ENCODE results near the gene IGFBP1. TPM values are rescaled to one million over a fixed set of nuclear protein-coding genes. Genes with fewer than 3 reads are reported as not detected.

Gene IGFBP1
- total RNA-seq, 4 donors from 2014 or later = not detected

DNA sequence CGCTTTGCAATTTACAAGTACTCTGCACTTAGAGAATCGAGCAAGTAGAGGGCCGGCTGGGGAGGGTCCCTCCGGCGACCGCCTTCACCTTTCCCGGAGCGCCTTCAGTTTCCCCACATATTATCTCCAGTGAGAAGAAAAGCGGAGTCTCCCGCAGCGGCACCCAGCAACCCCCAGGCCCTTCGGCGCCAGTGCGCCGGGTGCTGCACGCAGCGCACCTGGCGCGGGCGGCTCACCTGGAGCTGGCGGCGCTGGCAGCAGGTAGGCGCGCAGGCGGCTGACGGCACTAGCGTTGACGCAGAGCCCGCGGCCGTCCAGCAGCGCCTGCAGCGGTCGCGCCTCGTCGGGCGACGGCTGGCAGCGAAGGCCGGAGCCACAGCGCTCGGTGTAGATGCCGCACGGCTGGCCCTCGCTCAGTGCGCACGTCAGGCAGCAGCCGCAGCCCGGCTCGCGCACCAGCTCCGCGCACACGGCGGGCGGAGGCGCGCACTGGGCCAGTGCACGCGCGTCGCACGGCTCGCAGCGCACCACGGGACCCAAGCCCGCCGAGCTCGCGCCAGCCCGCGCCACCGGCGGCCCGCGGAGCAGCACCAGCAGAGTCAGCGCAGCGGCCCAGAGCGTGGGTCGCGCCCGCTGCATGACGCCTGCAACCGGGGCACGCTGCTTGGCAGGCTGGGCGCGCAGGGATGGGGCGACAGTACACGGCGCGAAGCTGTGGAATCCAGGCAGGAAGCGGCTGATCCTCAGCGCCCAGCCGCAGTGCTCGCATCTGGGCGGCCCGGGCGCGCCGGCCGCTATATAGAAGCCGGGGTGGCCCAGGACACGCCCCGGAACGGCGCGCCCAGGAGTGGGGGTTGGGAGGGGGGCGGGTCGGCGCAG lies 32.5 kb downstream of the IGFBP1 start, which contains the start of gene IGFBP3:
IGFBP3 (minus strand) TSS at position 771 of the 879 bp plus-strand sequence; CDS start at position 639, 132 bp downstream.
- intact Hi-C loops (cut with DNase I) = loop anchor here (5.0 kb wide), 2 partner anchors 1167 to 1257 kb away; no protein-coding TSS in a partner anchor
- Histone ChIP-seq H3K27me3 (no peaks in the 10 kb centered on the region), H3K27ac (peak within 1 kb of the TSS in 1 of 3 donors; percentile 18), H3K4me1 (peaks cover 14 to 39% of the 10 kb centered on the region in 2 donors), H3K36me3 (no peaks in the 10 kb centered on the region), H3K4me3 (replicated peaks in 1 of 3) (peak within 1 kb of the TSS in 2 of 3 donors; percentile 4 to 27), H3K9me3 (no peaks in the 10 kb centered on the region)
- DNase-seq = peak; percentile 63 to 68
- TF ChIP-seq, protein P1, sequence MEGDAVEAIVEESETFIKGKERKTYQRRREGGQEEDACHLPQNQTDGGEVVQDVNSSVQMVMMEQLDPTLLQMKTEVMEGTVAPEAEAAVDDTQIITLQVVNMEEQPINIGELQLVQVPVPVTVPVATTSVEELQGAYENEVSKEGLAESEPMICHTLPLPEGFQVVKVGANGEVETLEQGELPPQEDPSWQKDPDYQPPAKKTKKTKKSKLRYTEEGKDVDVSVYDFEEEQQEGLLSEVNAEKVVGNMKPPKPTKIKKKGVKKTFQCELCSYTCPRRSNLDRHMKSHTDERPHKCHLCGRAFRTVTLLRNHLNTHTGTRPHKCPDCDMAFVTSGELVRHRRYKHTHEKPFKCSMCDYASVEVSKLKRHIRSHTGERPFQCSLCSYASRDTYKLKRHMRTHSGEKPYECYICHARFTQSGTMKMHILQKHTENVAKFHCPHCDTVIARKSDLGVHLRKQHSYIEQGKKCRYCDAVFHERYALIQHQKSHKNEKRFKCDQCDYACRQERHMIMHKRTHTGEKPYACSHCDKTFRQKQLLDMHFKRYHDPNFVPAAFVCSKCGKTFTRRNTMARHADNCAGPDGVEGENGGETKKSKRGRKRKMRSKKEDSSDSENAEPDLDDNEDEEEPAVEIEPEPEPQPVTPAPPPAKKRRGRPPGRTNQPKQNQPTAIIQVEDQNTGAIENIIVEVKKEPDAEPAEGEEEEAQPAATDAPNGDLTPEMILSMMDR (IDR thresholded peaks at IDR 0.05) = no peak
- TF ChIP-seq POLR2A (IDR thresholded peaks at IDR 0.05) = peak in 1 of 2 donors; percentile 31
- 1 to 3% methylated on average over 11 to 46 of the region's 111 CpGs for WGBS, 2 donors

- no peaks in the 10 kb centered on the region for H3K9me3 ChIP-seq
- WGBS, 2 donors = 0 to 2% methylated on average over 5 to 17 of the region's 31 CpGs
- TF ChIP-seq, protein P1 (IDR thresholded peaks at IDR 0.05) = no peak
- no peak for TF ChIP-seq POLR2A (IDR thresholded peaks at IDR 0.05)
- no peaks in the 10 kb centered on the region for H3K36me3 ChIP-seq
- peak in 1 of 2 donors; percentile 21 for DNase-seq
- peak overlapping the region in 1 of 3 donors; percentile 18 for H3K27ac ChIP-seq
- H3K27me3 ChIP-seq = no peaks in the 10 kb centered on the region
- H3K4me1 ChIP-seq = peaks cover 14 to 39% of the 10 kb centered on the region in 2 donors
- peak overlapping the region in 2 of 3 donors; percentile 4 to 27 for H3K4me3 ChIP-seq (replicated peaks in 1 of 3)
- intact Hi-C loops (cut with DNase I) = loop anchor here (5.0 kb wide), 2 partner anchors 1166 to 1256 kb away; no protein-coding TSS in a partner anchor
Observed at GRCh38 chr7:45921381-45921698, 33.1 kb downstream of the IGFBP1 start.

- 6 to 9% methylated on average over 34 to 36 of the region's 36 CpGs for WGBS, 2 donors
- no peaks in the 10 kb centered on the region for H3K9me3 ChIP-seq
- peak overlapping the region in 1 of 3 donors; percentile 18 for H3K27ac ChIP-seq
- TF ChIP-seq POLR2A (IDR thresholded peaks at IDR 0.05) = no peak
- TF ChIP-seq, protein P1 (IDR thresholded peaks at IDR 0.05) = peak; percentile 23 to 81 (median 66)
- H3K27me3 ChIP-seq = no peaks in the 10 kb centered on the region
- peak; percentile 58 to 68 for DNase-seq
- intact Hi-C loops (cut with DNase I) = loop anchor here (5.0 kb wide), 2 partner anchors 1165 to 1255 kb away; no protein-coding TSS in a partner anchor
- H3K4me3 ChIP-seq (replicated peaks in 1 of 3) = peak overlapping the region in 1 of 3 donors; percentile 27
- peaks cover 14 to 39% of the 10 kb centered on the region in 2 donors for H3K4me1 ChIP-seq
- H3K36me3 ChIP-seq = no peaks in the 10 kb centered on the region
Observed at GRCh38 chr7:45921699-45922519, 33.6 kb downstream of the IGFBP1 start.

DNA sequence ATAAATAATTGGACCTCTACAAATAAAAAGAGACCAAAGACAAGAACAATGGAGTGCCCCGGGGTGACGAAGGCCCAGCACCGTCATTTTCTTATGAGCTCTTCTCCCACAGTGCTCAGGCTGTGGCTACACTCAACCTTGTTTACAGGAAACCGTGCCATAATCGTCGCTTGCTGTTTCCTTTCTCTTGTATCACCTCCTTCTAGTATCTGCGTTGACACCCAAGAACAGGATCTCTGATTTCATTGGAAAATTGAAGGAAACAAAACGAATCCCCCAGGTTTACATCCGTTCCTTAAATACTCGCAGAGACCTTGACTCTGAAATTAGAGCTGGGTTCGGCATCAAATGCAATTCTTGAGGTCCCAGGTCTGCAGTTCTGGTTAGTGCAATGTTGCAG lies 34.5 kb downstream of the IGFBP1 start:
- no peaks in the 10 kb centered on the region for H3K27me3 ChIP-seq
- peaks cover 14 to 36% of the 10 kb centered on the region in 2 donors for H3K4me1 ChIP-seq
- H3K9me3 ChIP-seq = no peaks in the 10 kb centered on the region
- H3K4me3 ChIP-seq (replicated peaks in 1 of 3) = peak overlapping the region in 1 of 3 donors; percentile 4
- intact Hi-C loops (cut with DNase I) = loop anchor here (5.0 kb wide), 2 partner anchors 1164 to 1254 kb away; no protein-coding TSS in a partner anchor
- no peaks in the 10 kb centered on the region for H3K36me3 ChIP-seq
- 7 to 11% methylated on average over 11 of the region's 11 CpGs for WGBS, 2 donors
- no peak overlapping the region for H3K27ac ChIP-seq
- DNase-seq = no peak
- TF ChIP-seq POLR2A (IDR thresholded peaks at IDR 0.05) = no peak
- TF ChIP-seq, protein P1 (IDR thresholded peaks at IDR 0.05) = no peak

Data from thyroid gland (tissue), 4 donors.